Measurements from ENCODE around the gene ZNF664. TPM values are rescaled to one million over a fixed set of nuclear protein-coding genes. Genes with fewer than 3 reads are reported as not detected.
A peak's percentile ranks its signal among the peaks of the same experiment; 100 is the strongest.

ZNF664 gene
- total and polyA plus RNA-seq, 9 of the 15 experiments (the other 6 are each of a cell fraction or from before 2014, with no cell fraction given) = 3.3 to 101 (median 63.6) TPM

DNA sequence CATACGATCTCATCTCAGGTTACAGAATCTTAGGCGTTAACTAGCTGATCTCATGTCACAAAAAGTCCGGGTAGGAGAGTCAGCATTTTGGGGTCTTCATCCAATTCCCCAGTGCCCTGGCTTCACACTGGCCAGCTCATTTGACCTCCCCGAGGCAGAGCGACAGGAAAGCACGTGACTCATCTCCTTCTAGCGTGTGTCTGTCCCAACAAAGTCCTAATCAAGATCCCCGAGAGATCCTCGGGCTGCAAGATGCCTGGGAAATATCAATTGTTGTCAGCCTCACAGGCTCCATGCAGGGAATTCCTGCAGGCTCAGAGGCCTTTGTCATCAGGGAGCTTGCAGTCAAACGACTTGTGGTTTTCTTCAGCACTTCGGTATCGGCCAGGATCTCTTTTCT, 57.5 kb downstream of the ZNF664 start (continued):
- no peak for TF ChIP-seq FOXA1 (IDR thresholded peaks at IDR 0.05; ENCODE audit: borderline replicate concordance)
- no peak for TF ChIP-seq KAT2B (IDR thresholded peaks at IDR 0.05; ENCODE audit: low read depth, low read length)
- no peak for TF ChIP-seq ZNF143 (CRISPR knock-in tag; IDR thresholded peaks at IDR 0.05)
- TF ChIP-seq, protein P1, sequence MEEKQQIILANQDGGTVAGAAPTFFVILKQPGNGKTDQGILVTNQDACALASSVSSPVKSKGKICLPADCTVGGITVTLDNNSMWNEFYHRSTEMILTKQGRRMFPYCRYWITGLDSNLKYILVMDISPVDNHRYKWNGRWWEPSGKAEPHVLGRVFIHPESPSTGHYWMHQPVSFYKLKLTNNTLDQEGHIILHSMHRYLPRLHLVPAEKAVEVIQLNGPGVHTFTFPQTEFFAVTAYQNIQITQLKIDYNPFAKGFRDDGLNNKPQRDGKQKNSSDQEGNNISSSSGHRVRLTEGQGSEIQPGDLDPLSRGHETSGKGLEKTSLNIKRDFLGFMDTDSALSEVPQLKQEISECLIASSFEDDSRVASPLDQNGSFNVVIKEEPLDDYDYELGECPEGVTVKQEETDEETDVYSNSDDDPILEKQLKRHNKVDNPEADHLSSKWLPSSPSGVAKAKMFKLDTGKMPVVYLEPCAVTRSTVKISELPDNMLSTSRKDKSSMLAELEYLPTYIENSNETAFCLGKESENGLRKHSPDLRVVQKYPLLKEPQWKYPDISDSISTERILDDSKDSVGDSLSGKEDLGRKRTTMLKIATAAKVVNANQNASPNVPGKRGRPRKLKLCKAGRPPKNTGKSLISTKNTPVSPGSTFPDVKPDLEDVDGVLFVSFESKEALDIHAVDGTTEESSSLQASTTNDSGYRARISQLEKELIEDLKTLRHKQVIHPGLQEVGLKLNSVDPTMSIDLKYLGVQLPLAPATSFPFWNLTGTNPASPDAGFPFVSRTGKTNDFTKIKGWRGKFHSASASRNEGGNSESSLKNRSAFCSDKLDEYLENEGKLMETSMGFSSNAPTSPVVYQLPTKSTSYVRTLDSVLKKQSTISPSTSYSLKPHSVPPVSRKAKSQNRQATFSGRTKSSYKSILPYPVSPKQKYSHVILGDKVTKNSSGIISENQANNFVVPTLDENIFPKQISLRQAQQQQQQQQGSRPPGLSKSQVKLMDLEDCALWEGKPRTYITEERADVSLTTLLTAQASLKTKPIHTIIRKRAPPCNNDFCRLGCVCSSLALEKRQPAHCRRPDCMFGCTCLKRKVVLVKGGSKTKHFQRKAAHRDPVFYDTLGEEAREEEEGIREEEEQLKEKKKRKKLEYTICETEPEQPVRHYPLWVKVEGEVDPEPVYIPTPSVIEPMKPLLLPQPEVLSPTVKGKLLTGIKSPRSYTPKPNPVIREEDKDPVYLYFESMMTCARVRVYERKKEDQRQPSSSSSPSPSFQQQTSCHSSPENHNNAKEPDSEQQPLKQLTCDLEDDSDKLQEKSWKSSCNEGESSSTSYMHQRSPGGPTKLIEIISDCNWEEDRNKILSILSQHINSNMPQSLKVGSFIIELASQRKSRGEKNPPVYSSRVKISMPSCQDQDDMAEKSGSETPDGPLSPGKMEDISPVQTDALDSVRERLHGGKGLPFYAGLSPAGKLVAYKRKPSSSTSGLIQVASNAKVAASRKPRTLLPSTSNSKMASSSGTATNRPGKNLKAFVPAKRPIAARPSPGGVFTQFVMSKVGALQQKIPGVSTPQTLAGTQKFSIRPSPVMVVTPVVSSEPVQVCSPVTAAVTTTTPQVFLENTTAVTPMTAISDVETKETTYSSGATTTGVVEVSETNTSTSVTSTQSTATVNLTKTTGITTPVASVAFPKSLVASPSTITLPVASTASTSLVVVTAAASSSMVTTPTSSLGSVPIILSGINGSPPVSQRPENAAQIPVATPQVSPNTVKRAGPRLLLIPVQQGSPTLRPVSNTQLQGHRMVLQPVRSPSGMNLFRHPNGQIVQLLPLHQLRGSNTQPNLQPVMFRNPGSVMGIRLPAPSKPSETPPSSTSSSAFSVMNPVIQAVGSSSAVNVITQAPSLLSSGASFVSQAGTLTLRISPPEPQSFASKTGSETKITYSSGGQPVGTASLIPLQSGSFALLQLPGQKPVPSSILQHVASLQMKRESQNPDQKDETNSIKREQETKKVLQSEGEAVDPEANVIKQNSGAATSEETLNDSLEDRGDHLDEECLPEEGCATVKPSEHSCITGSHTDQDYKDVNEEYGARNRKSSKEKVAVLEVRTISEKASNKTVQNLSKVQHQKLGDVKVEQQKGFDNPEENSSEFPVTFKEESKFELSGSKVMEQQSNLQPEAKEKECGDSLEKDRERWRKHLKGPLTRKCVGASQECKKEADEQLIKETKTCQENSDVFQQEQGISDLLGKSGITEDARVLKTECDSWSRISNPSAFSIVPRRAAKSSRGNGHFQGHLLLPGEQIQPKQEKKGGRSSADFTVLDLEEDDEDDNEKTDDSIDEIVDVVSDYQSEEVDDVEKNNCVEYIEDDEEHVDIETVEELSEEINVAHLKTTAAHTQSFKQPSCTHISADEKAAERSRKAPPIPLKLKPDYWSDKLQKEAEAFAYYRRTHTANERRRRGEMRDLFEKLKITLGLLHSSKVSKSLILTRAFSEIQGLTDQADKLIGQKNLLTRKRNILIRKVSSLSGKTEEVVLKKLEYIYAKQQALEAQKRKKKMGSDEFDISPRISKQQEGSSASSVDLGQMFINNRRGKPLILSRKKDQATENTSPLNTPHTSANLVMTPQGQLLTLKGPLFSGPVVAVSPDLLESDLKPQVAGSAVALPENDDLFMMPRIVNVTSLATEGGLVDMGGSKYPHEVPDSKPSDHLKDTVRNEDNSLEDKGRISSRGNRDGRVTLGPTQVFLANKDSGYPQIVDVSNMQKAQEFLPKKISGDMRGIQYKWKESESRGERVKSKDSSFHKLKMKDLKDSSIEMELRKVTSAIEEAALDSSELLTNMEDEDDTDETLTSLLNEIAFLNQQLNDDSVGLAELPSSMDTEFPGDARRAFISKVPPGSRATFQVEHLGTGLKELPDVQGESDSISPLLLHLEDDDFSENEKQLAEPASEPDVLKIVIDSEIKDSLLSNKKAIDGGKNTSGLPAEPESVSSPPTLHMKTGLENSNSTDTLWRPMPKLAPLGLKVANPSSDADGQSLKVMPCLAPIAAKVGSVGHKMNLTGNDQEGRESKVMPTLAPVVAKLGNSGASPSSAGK (IDR thresholded peaks at IDR 0.05) = peak; percentile 76
- no peak for TF ChIP-seq HOXB6 (CRISPR knock-in tag; IDR thresholded peaks at IDR 0.05; ENCODE audit: borderline replicate concordance)
- TF ChIP-seq ZFP36 (IDR thresholded peaks at IDR 0.05; ENCODE audit: low read depth, low read length, partially characterized antibody) = no peak
- no peak for TF ChIP-seq KDM2B (CRISPR knock-in tag; IDR thresholded peaks at IDR 0.05)
- no peak for TF ChIP-seq CEBPB (tag; IDR thresholded peaks at IDR 0.05)
- no peak for TF ChIP-seq TAF7 (tag; IDR thresholded peaks at IDR 0.05)
- TF ChIP-seq FOSL1 (tag; conservative IDR thresholded peaks at IDR 0.05) = peak; percentile 56
- peak; percentile 86 for TF ChIP-seq L3MBTL2 (IDR thresholded peaks at IDR 0.05)
- no peak for TF ChIP-seq KDM4B (IDR thresholded peaks at IDR 0.05; ENCODE audit: borderline replicate concordance in 2 of 2, low read depth in 1 of 2)
- TF ChIP-seq SMARCE1 (IDR thresholded peaks at IDR 0.05) = 0 out of 2 replicates have a peak, but pooled peaks have one; percentile 14
- TF ChIP-seq, protein P2, sequence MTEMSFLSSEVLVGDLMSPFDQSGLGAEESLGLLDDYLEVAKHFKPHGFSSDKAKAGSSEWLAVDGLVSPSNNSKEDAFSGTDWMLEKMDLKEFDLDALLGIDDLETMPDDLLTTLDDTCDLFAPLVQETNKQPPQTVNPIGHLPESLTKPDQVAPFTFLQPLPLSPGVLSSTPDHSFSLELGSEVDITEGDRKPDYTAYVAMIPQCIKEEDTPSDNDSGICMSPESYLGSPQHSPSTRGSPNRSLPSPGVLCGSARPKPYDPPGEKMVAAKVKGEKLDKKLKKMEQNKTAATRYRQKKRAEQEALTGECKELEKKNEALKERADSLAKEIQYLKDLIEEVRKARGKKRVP (CRISPR knock-in tag; IDR thresholded peaks at IDR 0.05) = no peak
- no peak for TF ChIP-seq TRIM28 (IDR thresholded peaks at IDR 0.05)
- TF ChIP-seq SMAD4 (CRISPR knock-in tag; conservative IDR thresholded peaks at IDR 0.05) = no peak
- TF ChIP-seq ZNF644 (tag; IDR thresholded peaks at IDR 0.05; ENCODE audit: low read depth) = no peak
- TF ChIP-seq NFATC3 (IDR thresholded peaks at IDR 0.05) = no peak
- TF ChIP-seq CC2D1A (IDR thresholded peaks at IDR 0.05) = no peak
- no peak for TF ChIP-seq BMI1 (IDR thresholded peaks at IDR 0.05; ENCODE audit: low read length)
- TF ChIP-seq ZBED1 (IDR thresholded peaks at IDR 0.05) = no peak
